Hematopoietic multipotent progenitor cell (in vitro differentiated cells): Measurements from ENCODE around the gene FUT1. TPM values are rescaled to one million over a fixed set of nuclear protein-coding genes. Genes with fewer than 3 reads are reported as not detected.
"Not testable (repeated sequence)": the region's sequence is repeated elsewhere in the genome, so short reads cannot be mapped to it uniquely, and the experiment has no call there.

Experiments
- DNase-seq, 3 donors: peaks; one replicate each; pipeline ENCODE4 v3.0.0-alpha.2; 2011 to 2015; ENCODE audit warnings: low read depth in 2 of 3, low spot score in 2 of 3
- total RNA-seq: library from RNA; depleted of rRNA; stranded (reverse); fragments of >200 nt; gene quantifications from one replicate; pipeline ENCODE4 v1.2.3, GENCODE V29; 2012

FUT1 gene
- total RNA-seq, 1 donor, result 1.6 TPM

DNA sequence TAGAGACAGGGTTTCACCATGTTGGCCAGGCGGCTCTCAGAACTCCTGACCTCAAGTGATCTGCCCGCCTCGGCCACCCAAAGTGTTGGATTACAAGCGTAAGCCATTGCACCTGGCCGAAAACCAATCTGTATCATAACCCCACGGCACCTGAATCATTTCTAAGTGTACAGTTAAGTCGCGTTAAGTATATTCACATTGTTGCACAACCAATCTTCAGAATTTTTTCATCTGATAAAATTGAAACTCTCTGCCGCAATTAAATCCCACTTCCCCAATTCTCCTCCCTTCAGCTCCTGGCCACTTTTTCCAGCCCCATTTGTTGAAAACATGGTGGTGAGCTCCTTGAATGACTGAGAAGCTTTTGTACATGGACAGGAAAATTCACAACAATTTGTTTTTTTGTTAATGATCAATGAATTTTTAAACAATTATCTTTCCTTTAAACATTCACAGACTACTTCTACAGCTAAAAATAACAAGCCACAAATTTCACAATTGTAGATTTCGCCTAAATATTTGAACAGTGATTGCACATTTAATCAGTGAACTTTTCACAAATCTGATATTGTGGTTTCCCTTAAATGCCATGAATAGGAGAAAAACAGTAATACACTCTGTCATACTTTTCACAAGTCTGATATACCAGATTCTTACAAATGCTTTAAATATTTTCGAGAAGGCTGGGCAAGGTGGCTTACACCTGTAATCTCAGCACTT lies 16.7 kb upstream of the FUT1 start:
- DNase-seq, result no peak

GRCh38 chr19:48768171-48768753 lies 15.8 kb upstream of the FUT1 start:
- DNase-seq, result not testable (repeated sequence)

DNA sequence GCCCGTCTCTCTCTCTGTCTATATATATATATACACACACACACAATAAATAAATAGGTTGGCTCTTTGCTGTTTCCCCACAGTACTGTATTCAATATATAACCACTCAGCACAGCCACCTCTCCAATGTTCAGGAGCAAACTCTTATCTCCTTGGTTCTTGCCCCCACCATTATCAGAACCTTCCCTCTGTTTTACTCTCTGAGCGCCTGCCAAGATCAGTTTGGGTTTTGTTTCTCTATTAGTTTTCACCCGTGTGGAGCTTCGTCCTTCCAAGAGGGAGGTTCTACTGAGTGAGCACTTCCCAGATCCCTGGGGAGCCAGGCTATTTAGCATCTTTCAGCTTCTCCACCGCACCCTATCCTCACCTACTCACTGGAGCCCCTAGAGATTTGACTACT lies 13.4 kb upstream of the FUT1 start:
- DNase-seq, result not testable (repeated sequence)

GRCh38 chr19:48760504-48761205 lies 8.2 kb upstream of the FUT1 start:
- DNase-seq, result no peak

GRCh38 chr19:48757741-48758144 lies 5.3 kb upstream of the FUT1 start:
- no peak for DNase-seq

- no peak for DNase-seq
These were observed 4.7 kb upstream of the FUT1 start for GRCh38 chr19:48757089-48757675.

GRCh38 chr19:48756686-48757085 lies 4.2 kb upstream of the FUT1 start:
- DNase-seq, result no peak

- no peak for DNase-seq
These were observed 3.8 kb upstream of the FUT1 start for GRCh38 chr19:48756212-48756611.

DNA sequence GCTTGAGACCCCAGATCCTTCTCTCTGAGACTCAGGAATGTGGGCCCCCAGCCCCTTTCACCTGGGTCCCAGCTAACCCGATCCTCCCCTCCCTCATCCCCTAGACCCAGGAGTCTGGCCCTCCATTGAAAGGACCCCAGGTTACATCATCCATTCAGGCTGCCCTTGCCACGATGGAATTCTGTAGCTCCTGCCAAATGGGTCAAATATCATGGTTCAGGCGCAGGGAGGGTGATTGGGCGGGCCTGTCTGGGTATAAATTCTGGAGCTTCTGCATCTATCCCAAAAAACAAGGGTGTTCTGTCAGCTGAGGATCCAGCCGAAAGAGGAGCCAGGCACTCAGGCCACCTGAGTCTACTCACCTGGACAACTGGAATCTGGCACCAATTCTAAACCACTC lies 3.3 kb upstream of the FUT1 start:
- no peak for DNase-seq

GRCh38 chr19:48755084-48755641 lies 2.7 kb upstream of the FUT1 start, which contains the start of gene FGF21:
Gene FGF21 (plus strand): TSS chr19:48755524. CDS start chr19:48756237, 713 bp downstream.
- no peak for DNase-seq

GRCh38 chr19:48751845-48752495 lies 471 bp downstream of the FUT1 start:
- peak in 1 of 3 donors; percentile 50 for DNase-seq

- DNase-seq, result no peak
These were observed 1.5 kb downstream of the FUT1 start for GRCh38 chr19:48750771-48751504.

GRCh38 chr19:48750351-48750750 lies 2.1 kb downstream of the FUT1 start:
- DNase-seq, result no peak

DNA sequence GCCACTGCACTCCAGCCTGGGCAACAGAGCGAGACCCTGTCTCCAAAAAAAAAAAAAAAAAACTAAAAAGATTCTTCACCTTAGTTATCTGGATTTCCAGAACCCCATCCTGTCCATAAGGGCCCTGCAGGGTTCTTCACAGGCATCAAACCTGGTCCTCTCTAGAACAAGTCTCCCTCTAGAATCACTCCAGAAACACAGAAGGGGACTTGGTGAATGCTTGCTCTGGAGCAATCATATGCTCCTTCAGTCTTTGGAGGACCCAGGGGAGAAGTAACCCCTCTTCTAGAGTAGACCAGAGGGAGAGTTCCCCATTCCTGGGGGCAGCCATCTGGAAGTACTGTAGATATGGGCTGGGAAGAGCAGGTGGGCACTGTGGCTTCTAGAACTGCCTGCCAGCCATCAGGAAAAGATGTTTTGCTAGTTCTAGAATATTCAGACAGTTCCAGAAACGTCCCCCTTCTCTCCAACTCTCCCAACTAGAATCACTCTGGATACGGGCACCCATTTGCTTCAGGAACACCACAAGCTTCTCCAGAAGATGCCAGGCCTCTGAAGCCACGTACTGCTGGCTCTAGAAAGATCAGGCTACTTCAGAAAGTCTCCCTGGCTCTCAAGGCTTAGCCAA lies 2.8 kb downstream of the FUT1 start:
- DNase-seq, result no peak

GRCh38 chr19:48746738-48747575 lies 5.5 kb downstream of the FUT1 start, which contains the start of gene IZUMO1:
Gene IZUMO1 (minus strand): TSS chr19:48746909. CDS start chr19:48745859, 1,050 bp downstream.
- peak in 2 of 3 donors; percentile 83 to 87 for DNase-seq

- no peak for DNase-seq
These were observed 6.3 kb downstream of the FUT1 start for GRCh38 chr19:48746110-48746509.

GRCh38 chr19:48745208-48745995 lies 7.0 kb downstream of the FUT1 start:
- DNase-seq, result peak in 1 of 3 donors; percentile 78

DNA sequence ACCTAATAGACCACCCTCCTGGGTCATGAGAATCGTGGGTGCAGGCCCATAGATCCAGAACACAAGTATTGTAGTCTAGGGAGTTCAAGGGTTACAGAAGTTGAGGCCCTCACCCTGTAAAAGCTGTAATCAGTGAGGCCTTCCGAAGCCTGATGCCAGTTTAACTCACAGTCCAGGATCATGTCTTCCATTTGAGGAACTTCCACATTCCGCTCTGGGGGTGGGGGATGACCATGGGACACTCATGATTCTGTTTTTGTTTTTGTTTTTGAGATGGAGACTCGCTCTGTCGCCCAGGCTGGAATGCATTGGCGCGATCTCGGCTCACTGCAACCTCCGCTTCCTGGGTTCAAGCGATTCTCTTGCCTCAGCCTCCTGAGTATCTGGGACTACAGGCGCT lies 10.3 kb downstream of the FUT1 start:
- DNase-seq, result no peak
